Vagina (tissue), 2 donors: ENCODE results near the gene PHKB.

Experiments
- CTCF ChIP-seq, 3 experiments: fragments of 450-650 bp in 2 of 3; fragments of 200-600 bp in 1 of 3; sonication (generic) in 1 of 3; IDR thresholded peaks; one replicate each; pipeline ENCODE4 v1.5.1; 2017 to 2019; ENCODE audit warnings: antibody characterized with exemption in 3 of 3, mild to moderate bottlenecking in 2 of 3, moderate library complexity in 2 of 3
- POLR2A ChIP-seq, 2 donors: fragments of 450-650 bp; IDR thresholded peaks; one replicate each; pipeline ENCODE4 v1.6.1; 2017; ENCODE audit warnings: antibody characterized with exemption in 2 of 2, mild to moderate bottlenecking in 2 of 2, moderate library complexity in 2 of 2
- POLR2AphosphoS5 ChIP-seq, 2 donors: sonication (generic); formaldehyde crosslinking; IDR thresholded peaks; one replicate each; pipeline ENCODE4 v1.9.0; 2017; ENCODE audit warnings: antibody characterized with exemption in 2 of 2, mild to moderate bottlenecking in 2 of 2, low read depth in 1 of 2; ENCODE audit not compliant: insufficient read depth in 1 of 2

DNA sequence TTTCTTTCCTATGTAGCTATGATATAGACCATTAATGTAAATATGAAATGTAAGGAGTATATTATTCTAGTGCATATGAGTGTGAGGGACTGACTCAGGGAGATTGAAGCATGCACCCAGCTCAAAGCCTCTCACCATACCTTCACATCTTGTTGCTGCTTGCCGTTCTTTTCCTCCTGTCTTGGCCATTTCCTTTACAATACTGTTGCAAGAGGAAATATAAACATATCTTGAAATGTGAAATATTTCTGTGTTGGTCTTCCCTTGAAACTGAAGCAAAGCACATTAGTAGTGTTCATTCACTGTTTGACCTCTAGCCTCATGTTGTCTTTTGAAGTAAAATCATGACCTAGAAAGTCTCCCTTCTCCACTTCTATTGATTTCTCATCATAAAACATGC, 46.6 kb downstream of the PHKB start:
- TF ChIP-seq POLR2A (IDR thresholded peaks at IDR 0.05) (no peak), CTCF (IDR thresholded peaks at IDR 0.05) (no peak), POLR2AphosphoS5 (IDR thresholded peaks at IDR 0.05; ENCODE audit: insufficient read depth in 1 of 2, low read depth in 1 of 2) (no peak)
